ENCODE data around the gene MISP3.
"Not testable (repeated sequence)": the region's sequence is repeated elsewhere in the genome, so short reads cannot be mapped to it uniquely, and the experiment has no call there.

MISP3 gene

GRCh38 chr19:14072535-14073260, at the start of gene MISP3:
MISP3 (plus strand) TSS chr19:14072786; CDS start chr19:14073310, 524 bp downstream.
- DNase-seq = peak; percentile 78

- DNase-seq = no peak
Observed at GRCh38 chr19:14023404-14024235, 49.0 kb upstream of the MISP3 start.

DNA sequence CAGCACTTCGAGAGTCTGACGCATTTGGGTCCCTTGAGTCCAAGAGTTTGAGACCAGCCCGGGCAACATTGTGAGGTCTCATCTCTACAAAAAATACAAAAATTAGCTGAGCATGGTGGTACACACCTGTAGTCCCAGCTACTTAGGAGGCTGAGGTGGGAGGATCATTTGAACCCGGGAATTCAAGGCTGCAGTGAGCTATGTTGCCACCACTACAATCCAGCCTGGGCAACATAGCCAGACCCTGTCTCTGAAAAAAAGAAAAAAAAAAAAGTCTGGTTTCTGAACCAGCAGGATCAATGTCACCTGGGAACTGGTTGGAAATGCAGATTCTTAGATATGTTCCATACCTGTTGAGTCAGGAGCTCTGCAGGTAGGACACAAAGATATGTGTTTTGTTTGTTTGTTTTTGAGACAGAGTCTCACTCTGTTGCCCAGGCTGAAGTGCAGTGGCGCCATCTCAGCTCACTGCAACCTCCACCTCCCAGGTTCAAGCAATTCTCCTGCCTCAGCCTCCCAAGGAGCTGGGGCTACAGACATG, 45.9 kb upstream of the MISP3 start:
- DNase-seq = not testable (repeated sequence)

GRCh38 chr19:14027856-14028450, 44.6 kb upstream of the MISP3 start, which contains the start of gene RLN3:
RLN3 (plus strand) TSS chr19:14028148; CDS start chr19:14028205, 57 bp downstream.
- DNase-seq = no peak

DNA sequence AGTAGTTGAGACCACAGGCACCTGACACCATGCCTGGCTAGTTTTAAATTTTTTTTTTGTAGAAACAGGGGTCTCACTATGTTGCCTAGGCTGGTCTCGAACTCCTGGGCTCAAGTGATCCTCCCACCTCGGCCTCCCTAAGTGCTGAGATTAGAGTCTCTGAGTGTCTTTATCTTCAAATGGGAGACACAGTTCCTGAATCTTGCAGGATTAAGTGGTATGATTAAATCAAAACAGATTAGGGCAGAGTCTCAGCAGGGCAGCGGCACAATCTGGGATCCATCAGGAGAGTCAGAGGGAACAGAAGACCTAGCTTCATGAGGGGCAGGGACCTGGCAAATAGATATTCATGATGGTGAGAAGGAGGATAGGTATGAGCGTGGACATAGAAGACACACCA, 43.7 kb upstream of the MISP3 start:
- no peak for DNase-seq

- DNase-seq = no peak
Observed at GRCh38 chr19:14030997-14031718, 41.4 kb upstream of the MISP3 start.

DNA sequence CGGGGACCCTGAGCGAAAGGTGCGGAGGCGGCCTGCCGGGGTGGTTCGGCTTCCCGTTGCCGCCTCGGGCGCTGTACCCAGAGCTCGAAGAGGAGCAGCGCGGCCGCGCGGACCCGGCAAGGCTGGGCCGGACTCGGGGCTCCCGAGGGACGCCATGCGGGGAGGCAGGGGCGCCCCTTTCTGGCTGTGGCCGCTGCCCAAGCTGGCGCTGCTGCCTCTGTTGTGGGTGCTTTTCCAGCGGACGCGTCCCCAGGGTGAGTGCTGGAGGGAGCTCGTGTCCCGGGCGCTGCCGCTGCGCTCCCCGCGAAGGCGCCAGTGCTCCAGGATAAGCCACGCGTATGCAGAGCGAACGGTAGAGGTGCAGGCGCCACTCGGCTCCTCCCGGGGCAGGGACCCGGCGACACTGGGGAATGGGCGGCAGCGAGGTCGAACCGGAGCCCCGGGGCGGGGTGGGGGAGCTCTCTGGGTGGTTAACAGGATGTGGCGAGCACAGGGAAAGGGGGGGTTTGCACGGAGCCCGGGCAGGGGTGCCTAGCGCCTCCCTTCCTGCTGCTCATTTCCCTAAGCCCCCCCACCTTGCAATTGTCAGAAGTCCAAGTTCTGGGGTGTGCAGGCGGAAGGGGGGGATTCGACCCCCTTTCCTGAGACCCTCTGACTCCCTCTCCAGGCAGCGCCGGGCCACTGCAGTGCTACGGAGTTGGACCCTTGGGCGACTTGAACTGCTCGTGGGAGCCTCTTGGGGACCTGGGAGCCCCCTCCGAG, 40.7 kb upstream of the MISP3 start, which contains the start of gene IL27RA:
IL27RA (plus strand) TSS at position 44 of the 762 bp plus-strand sequence; CDS start at position 155, 111 bp downstream.
- DNase-seq = peak; percentile 86

GRCh38 chr19:14033946-14034345, 38.6 kb upstream of the MISP3 start:
- no peak for DNase-seq

DNA sequence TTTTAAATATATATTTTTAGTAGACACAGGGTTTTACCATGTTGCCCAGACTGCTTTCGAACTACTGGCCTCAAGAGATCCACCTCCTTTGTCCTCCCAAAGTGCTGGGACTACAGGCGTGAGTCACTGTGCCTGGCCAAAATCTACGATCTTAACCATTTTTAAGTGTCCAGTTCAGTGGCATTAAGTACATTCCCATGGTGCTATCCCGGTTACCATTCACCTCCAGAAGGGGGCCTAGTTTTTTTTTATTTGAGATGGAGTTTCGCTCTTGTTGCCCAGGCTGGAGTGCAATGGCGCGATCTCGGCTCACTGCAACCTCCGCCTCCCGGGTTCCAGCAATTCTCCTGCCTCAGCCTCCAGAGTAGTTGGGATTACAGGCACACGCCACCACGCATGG, 37.4 kb upstream of the MISP3 start:
- DNase-seq = not testable (repeated sequence)

GRCh38 chr19:14035706-14036105, 36.9 kb upstream of the MISP3 start:
- DNase-seq = no peak

- DNase-seq = no peak
Observed at GRCh38 chr19:14039181-14039580, 33.4 kb upstream of the MISP3 start.

DNA sequence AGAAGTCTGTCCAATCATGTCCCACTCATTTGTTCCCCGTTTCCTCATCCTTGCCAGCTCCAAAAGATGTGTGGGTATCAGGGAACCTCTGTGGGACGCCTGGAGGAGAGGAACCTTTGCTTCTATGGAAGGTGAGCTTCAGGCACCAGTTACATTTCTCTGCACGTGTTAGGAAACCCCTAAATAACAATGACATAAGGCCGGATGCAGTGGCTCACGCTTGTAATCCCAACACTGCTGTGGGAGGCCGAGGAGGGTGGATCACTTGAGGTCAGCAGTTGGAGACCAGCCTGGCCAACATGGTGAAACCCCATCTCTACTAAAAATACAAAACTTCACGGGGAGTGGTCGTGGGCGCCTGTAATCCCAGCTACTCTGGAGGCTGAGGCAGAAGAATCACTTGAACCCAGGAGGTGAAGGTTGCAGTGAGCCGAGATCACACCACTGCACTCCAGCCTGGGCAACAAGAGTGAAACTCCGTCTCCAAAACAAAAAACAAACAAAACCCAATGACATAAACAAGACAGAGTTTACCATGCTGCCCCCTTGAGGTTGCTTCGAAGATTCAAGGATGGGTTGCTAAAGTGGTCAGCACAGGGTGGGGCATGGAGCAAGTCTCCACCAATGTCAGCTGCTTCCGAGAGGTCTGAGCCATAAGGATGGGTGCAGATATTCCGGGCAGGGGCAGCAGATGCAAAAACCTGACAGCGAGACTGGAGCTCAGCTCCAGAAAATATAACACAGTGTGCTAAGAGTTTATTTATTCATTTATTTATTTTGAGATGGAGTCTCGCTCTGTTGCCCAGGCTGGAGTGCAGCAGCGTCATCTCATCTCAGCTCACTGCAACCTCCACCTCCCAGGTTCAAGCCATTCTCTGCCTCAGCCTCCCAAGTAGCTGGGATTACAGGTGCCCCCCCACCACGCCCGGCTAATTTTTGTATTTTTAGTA, 29.7 kb upstream of the MISP3 start:
- DNase-seq = not testable (repeated sequence)

- not testable (repeated sequence) for DNase-seq
Observed at GRCh38 chr19:14047866-14048265, 24.7 kb upstream of the MISP3 start.

GRCh38 chr19:14048443-14049153, 24.0 kb upstream of the MISP3 start:
- peak; percentile 92 for DNase-seq

DNA sequence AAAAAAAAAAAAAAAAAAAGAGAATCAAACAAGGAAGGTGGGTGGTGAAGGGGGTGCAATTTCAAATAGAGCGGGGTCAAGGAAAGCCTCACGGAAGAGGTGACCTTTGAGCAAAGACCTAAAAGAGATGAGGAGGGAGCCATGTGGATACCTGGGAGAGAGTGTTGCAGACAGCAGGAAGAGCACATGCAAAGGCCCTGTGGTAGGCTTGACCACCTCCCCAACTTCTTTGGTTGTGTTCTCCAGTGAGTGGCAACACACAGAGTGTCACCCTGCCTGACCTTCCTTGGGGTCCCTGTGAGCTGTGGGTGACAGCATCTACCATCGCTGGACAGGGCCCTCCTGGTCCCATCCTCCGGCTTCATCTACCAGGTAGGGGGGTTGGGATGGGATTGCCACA, 22.1 kb upstream of the MISP3 start:
- no peak for DNase-seq

- DNase-seq = not testable (repeated sequence)
Observed at GRCh38 chr19:14050961-14051360, 21.6 kb upstream of the MISP3 start.

GRCh38 chr19:14051980-14052379, 20.6 kb upstream of the MISP3 start:
- no peak for DNase-seq

GRCh38 chr19:14052470-14052869, 20.1 kb upstream of the MISP3 start:
- DNase-seq = no peak

- DNase-seq = no peak
Observed at GRCh38 chr19:14053032-14053431, 19.6 kb upstream of the MISP3 start.

GRCh38 chr19:14053500-14053899, 19.1 kb upstream of the MISP3 start:
- no peak for DNase-seq

Measured in activated CD8-positive, alpha-beta memory T cell treated with anti-CD3 and anti-CD28 coated beads, Interleukin-2, amount 50 U/mL, for 48 hours (primary cell).